ENCODE results near the gene EGLN1. TPM values are rescaled to one million over a fixed set of nuclear protein-coding genes. Genes with fewer than 3 reads are reported as not detected.

The EGLN1 gene
- total and polyA plus RNA-seq, 7 experiments from 2014 or later: 13.6 to 38.9 (median 21.9) TPM

DNA sequence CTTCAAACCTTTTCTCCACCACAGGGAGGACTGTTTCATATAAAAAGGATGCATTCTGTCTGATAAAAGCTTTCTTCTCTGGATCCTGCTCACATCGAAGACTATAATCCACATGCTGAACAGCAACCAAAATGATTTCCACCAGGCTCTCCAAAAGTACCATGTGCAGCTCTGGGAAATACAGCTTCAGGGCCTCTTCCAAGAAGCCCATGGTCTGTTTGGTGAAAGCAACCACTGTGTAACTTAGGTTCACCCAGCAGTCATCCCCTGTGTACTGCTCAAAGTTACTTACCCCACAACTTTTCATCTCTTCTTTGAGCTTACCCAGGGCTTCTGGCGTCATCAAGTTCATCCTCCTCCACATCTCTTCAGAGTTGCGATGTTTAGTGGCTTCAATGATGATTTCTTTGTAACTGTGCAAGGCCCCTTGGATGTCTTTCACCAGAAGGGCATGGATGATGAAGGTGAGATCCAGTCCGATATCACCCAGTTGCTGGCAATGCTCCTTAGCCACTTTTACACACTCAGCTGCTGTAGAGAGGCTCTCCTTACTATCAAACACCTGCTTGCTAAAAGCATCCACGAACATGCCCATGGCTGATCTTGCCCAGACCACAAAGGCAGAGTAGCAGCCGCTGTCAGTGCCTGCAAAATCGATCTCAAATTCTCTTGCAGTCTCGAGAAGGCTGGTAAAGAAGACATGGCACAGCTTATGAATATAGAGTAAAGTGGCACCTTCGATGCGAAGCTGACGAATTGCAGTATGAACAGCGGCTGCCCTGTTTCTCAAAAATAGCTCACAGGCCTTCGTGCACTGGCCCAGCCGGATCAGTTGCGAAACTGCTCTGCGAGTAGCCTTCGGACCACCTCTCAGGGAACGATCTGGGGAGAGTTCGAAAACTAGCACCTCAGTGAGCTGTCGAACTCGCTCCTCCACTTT lies 86.2 kb downstream of the EGLN1 start:
- ATAC-seq: no peak
- H3K9me3 Mint-ChIP-seq: peaks cover 0 to 61% (median 11%) of the 10 kb centered on the region in 11 donors
- peaks cover 4 to 53% (median 38%) of the 10 kb centered on the region in 5 donors for H3K36me3 Mint-ChIP-seq
- DNase-seq: no peak
- H3K27me3 Mint-ChIP-seq: peaks cover 0 to 6% (median 0%) of the 10 kb centered on the region in 5 donors
- peak overlapping the region; percentile 88 to 100 (median 99) for H3K4me3 Mint-ChIP-seq
- Histone ChIP-seq H3K36me3 (ENCODE audit: control insufficient read depth in 2 of 3, insufficient read depth in 3 of 3, low read length in 3 of 3) (peaks cover 0 to 6% (median 0%) of the 10 kb centered on the region in 3 experiments), H3K27ac (ENCODE audit: low read depth, low read length) (no peak overlapping the region), H3K9me3 (ENCODE audit: control insufficient read depth in 2 of 3, low read length in 3 of 3) (no peaks in the 10 kb centered on the region), H3K27me3 (ENCODE audit: control insufficient read depth in 2 of 2, insufficient read depth in 2 of 2, low read length in 2 of 2) (no peaks in the 10 kb centered on the region), H3K4me1 (ENCODE audit: control insufficient read depth in 2 of 2, insufficient read depth in 2 of 2, low read length in 2 of 2) (peaks cover 41 to 51% of the 10 kb centered on the region in 2 donors), H3K4me3 (ENCODE audit: low read length) (peak overlapping the region; percentile 99)
- ChIA-PET CTCF (interaction anchor here (0.7 kb wide), 1 partner anchor 64 kb away, joined by 3 read pairs; no protein-coding TSS in a partner anchor), POLR2A (interaction anchor here (0.6 to 1.5 kb wide), 4 partner anchors 95 to 465 kb away, joined by 3 to 6 read pairs (median 4); partner anchors contain the start of genes FAM89A and GNPAT)
- peak overlapping the region in 8 of 9 donors; percentile 38 to 100 (median 82) for H3K27ac Mint-ChIP-seq
- intact Hi-C loops (cut with micrococcal nuclease): loop anchor here (5.0 to 10.0 kb wide), 5 partner anchors 291 to 1616 kb away; partner anchors contain the start of genes C1orf198 (in 2 of the 2), FAM89A (in 2 of the 2) and NTPCR (in 1 of the 2)
- peaks cover 39 to 86% (median 70%) of the 10 kb centered on the region in 7 donors for H3K4me1 Mint-ChIP-seq

DNA sequence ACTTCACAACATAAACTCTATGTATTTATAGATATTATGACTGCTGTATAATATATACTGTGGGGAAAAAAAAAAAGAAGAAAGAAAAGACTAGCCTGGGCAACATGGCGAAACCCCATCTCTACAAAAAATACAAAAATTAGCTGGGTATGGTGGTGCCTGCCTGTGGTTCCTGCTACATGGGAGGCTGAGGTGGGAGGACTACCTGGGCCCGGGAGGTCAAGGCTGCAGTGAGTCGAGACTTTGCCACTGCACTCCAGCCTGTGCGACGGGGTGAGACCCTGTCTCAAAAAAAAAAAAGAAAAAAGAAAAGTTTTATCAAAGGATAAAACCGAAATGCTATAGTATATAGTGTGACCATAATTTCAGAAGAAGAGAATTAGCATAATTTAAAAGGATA lies 87.1 kb downstream of the EGLN1 start:
- intact Hi-C loops (cut with micrococcal nuclease): loop anchor here (5.0 to 10.0 kb wide), 5 partner anchors 290 to 1617 kb away; partner anchors contain the start of genes C1orf198 (in 2 of the 2), FAM89A (in 2 of the 2) and NTPCR (in 1 of the 2)
- no peaks in the 10 kb centered on the region for H3K9me3 ChIP-seq (ENCODE audit: control insufficient read depth in 2 of 3, low read length in 3 of 3)
- peaks cover 0 to 6% (median 0%) of the 10 kb centered on the region in 3 experiments for H3K36me3 ChIP-seq (ENCODE audit: control insufficient read depth in 2 of 3, insufficient read depth in 3 of 3, low read length in 3 of 3)
- ChIA-PET POLR2A (interaction anchor here (0.7 to 1.5 kb wide), 2 partner anchors 94 to 464 kb away, joined by 5 to 6 read pairs; partner anchors contain the start of gene GNPAT), CTCF (no interaction called here)
- H3K27ac ChIP-seq (ENCODE audit: low read depth, low read length): no peak overlapping the region
- H3K27ac Mint-ChIP-seq: peak overlapping the region in 1 of 9 donors; percentile 19
- peaks cover 0 to 6% (median 0%) of the 10 kb centered on the region in 5 donors for H3K27me3 Mint-ChIP-seq
- H3K4me3 ChIP-seq (ENCODE audit: low read length): peak overlapping the region; percentile 0
- no peak for DNase-seq
- peaks cover 31 to 81% (median 63%) of the 10 kb centered on the region in 7 donors for H3K4me1 Mint-ChIP-seq
- peaks cover 0 to 63% (median 11%) of the 10 kb centered on the region in 11 donors for H3K9me3 Mint-ChIP-seq
- H3K36me3 Mint-ChIP-seq: peaks cover 4 to 52% (median 34%) of the 10 kb centered on the region in 5 donors
- peaks cover 41 to 51% of the 10 kb centered on the region in 2 donors for H3K4me1 ChIP-seq (ENCODE audit: control insufficient read depth in 2 of 2, insufficient read depth in 2 of 2, low read length in 2 of 2)
- H3K27me3 ChIP-seq (ENCODE audit: control insufficient read depth in 2 of 2, insufficient read depth in 2 of 2, low read length in 2 of 2): no peaks in the 10 kb centered on the region
- no peak for ATAC-seq
- peak overlapping the region; percentile 51 to 100 (median 70) for H3K4me3 Mint-ChIP-seq

DNA sequence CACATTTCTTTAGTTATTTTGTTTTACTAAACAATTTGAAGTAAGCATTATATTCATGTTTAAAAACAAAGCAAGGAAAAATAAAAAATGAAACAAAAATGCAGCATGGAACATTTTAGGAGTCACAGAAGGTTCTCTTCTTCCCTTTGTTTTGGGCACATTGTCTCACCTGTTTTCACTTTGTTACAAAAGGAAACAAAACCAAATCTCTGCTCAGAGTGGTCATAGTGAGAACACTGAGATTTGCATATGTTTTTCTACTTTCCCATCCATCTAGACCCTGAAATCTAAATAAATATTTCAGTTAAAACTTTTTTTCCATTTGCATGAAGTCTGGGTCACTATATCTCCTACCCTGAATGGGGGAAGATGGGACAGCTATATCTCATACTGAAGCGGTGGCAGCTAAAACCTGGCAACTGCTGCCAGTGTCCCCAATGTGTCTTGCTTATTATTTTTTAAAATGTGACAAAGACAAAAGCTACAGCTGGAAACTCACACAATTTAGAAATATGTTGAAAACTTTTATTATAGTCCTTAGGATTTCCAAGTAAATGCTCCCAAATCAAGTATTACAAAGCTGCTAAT lies 87.9 kb downstream of the EGLN1 start:
- Mint-ChIP-seq H3K9me3 (peaks cover 0 to 67% (median 11%) of the 10 kb centered on the region in 11 donors), H3K4me1 (peaks cover 23 to 79% (median 57%) of the 10 kb centered on the region in 7 donors), H3K27ac (no peak overlapping the region), H3K4me3 (peak overlapping the region in 9 of 10 donors; percentile 51 to 100 (median 71)), H3K27me3 (peaks cover 0 to 6% (median 0%) of the 10 kb centered on the region in 5 donors), H3K36me3 (peaks cover 4 to 51% (median 34%) of the 10 kb centered on the region in 5 donors)
- Histone ChIP-seq H3K27ac (ENCODE audit: low read depth, low read length) (no peak overlapping the region), H3K4me3 (ENCODE audit: low read length) (peak overlapping the region; percentile 0), H3K36me3 (ENCODE audit: control insufficient read depth in 2 of 3, insufficient read depth in 3 of 3, low read length in 3 of 3) (peaks cover 0 to 6% (median 0%) of the 10 kb centered on the region in 3 experiments), H3K27me3 (ENCODE audit: control insufficient read depth in 2 of 2, insufficient read depth in 2 of 2, low read length in 2 of 2) (no peaks in the 10 kb centered on the region), H3K4me1 (ENCODE audit: control insufficient read depth in 2 of 2, insufficient read depth in 2 of 2, low read length in 2 of 2) (peaks cover 36 to 45% of the 10 kb centered on the region in 2 donors), H3K9me3 (ENCODE audit: control insufficient read depth in 2 of 3, low read length in 3 of 3) (no peaks in the 10 kb centered on the region)
- intact Hi-C loops (cut with micrococcal nuclease): loop anchor here (10.0 kb wide), 2 partner anchors 289 to 469 kb away; partner anchors contain the start of genes C1orf198 (in 1 of the 2) and FAM89A (in 1 of the 2)
- DNase-seq (no peak), ATAC-seq (no peak)
- ChIA-PET POLR2A (no interaction called here), CTCF (no interaction called here)

DNA sequence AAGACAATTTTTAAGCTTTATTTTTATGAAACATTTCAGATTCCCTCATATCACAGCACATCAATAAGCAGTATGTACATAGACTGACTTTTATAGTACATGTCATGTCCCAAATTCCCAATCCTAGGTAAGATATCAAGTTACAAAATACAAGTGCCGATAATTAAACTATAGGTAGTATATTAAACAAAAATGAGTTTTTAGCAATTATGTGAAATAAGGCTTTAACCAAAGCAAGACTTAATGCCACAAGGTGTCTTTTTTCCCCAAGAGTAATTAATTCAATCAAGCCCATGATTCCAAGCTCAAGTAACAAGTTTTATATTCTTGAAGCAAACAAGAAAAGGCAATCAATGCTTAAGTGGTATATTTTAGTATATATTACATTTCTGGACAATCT lies 89.3 kb downstream of the EGLN1 start:
- peaks cover 0 to 6% (median 0%) of the 10 kb centered on the region in 3 experiments for H3K36me3 ChIP-seq (ENCODE audit: control insufficient read depth in 2 of 3, insufficient read depth in 3 of 3, low read length in 3 of 3)
- no peak overlapping the region for H3K27ac ChIP-seq (ENCODE audit: low read depth, low read length)
- Mint-ChIP-seq H3K9me3 (peaks cover 0 to 64% (median 12%) of the 10 kb centered on the region in 11 donors), H3K27ac (peak overlapping the region in 1 of 9 donors; percentile 48), H3K4me3 (peak overlapping the region in 5 of 10 donors; percentile 26 to 100 (median 33)), H3K36me3 (peaks cover 4 to 46% (median 34%) of the 10 kb centered on the region in 5 donors), H3K4me1 (peaks cover 18 to 72% (median 49%) of the 10 kb centered on the region in 7 donors), H3K27me3 (peaks cover 0 to 3% (median 0%) of the 10 kb centered on the region in 5 donors)
- H3K4me1 ChIP-seq (ENCODE audit: control insufficient read depth in 2 of 2, insufficient read depth in 2 of 2, low read length in 2 of 2): peaks cover 29 to 38% of the 10 kb centered on the region in 2 donors
- DNase-seq (no peak), ATAC-seq (no peak)
- intact Hi-C loops (cut with micrococcal nuclease): loop anchor here (10.0 kb wide), 2 partner anchors 288 to 468 kb away; partner anchors contain the start of genes C1orf198 (in 1 of the 2) and FAM89A (in 1 of the 2)
- no peaks in the 10 kb centered on the region for H3K9me3 ChIP-seq (ENCODE audit: control insufficient read depth in 2 of 3, low read length in 3 of 3)
- no peaks in the 10 kb centered on the region for H3K27me3 ChIP-seq (ENCODE audit: control insufficient read depth in 2 of 2, insufficient read depth in 2 of 2, low read length in 2 of 2)
- POLR2A ChIA-PET: no interaction called here
- CTCF ChIA-PET: interaction anchor here (0.8 kb wide), 1 partner anchor 258 kb away, joined by 3 read pairs; no protein-coding TSS in a partner anchor
- H3K4me3 ChIP-seq (ENCODE audit: low read length): no peak overlapping the region

DNA sequence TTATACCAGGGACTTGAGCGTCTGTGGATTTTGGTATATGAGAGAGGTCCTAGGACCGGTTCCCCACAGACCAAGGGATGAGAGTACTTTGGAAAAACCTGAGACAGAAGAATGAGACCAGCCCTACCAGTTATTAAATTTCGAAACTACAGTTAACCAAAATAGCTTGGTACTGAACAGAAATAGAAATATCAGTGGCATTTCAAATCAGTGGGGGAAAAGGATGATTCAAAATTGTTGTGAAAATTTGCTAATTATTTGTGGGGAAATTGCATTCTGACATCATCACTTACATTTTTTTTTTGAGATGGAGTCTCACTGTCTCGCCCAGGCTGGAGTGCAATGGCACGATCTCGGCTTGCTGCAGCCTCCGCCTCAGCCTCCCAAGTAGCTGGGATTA lies 92.6 kb downstream of the EGLN1 start:
- Mint-ChIP-seq H3K9me3 (peaks cover 0 to 36% (median 4%) of the 10 kb centered on the region in 11 donors), H3K27me3 (peaks cover 0 to 4% (median 0%) of the 10 kb centered on the region in 5 donors), H3K4me1 (peaks cover 5 to 43% (median 23%) of the 10 kb centered on the region in 7 donors), H3K27ac (no peak overlapping the region), H3K36me3 (peaks cover 0 to 32% (median 22%) of the 10 kb centered on the region in 5 donors), H3K4me3 (no peak overlapping the region)
- Histone ChIP-seq H3K36me3 (ENCODE audit: control insufficient read depth in 2 of 3, insufficient read depth in 3 of 3, low read length in 3 of 3) (no peaks in the 10 kb centered on the region), H3K27me3 (ENCODE audit: control insufficient read depth in 2 of 2, insufficient read depth in 2 of 2, low read length in 2 of 2) (no peaks in the 10 kb centered on the region), H3K9me3 (ENCODE audit: control insufficient read depth in 2 of 3, low read length in 3 of 3) (no peaks in the 10 kb centered on the region), H3K4me3 (ENCODE audit: low read length) (no peak overlapping the region), H3K27ac (ENCODE audit: low read depth, low read length) (no peak overlapping the region), H3K4me1 (ENCODE audit: control insufficient read depth in 2 of 2, insufficient read depth in 2 of 2, low read length in 2 of 2) (peaks cover 4 to 14% of the 10 kb centered on the region in 2 donors)
- DNase-seq (no peak), ATAC-seq (no peak)
- CTCF ChIA-PET: no interaction called here
- POLR2A ChIA-PET: interaction anchor here (0.7 kb wide), 2 partner anchors 25 to 207 kb away, joined by 4 to 5 read pairs; no protein-coding TSS in a partner anchor
- intact Hi-C loops (cut with micrococcal nuclease): no loop called here

DNA sequence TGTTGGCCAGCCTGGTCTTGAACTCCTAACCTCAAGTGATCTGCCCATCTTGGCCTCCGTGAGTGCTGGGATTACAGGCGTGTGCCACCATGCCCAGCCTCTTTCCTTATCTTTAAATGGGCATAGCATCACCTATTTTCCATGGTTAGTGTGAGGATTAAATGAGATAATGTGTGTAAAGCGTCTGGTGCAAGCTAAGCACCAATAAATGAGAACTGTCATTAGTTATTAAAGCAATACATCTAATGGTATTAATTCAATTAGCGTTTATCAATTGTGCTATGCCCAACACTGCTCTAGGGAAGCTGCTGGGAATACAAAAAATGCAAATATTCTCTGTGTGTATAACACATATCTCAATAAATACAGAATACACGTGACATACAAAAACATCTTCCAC lies 94.5 kb downstream of the EGLN1 start:
- Mint-ChIP-seq H3K4me1 (peaks cover 5 to 27% (median 9%) of the 10 kb centered on the region in 7 donors), H3K36me3 (peaks cover 0 to 23% (median 9%) of the 10 kb centered on the region in 5 donors), H3K4me3 (no peak overlapping the region), H3K9me3 (peaks cover 0 to 23% (median 2%) of the 10 kb centered on the region in 11 donors), H3K27me3 (peaks cover 0 to 7% (median 0%) of the 10 kb centered on the region in 5 donors), H3K27ac (no peak overlapping the region)
- Histone ChIP-seq H3K4me3 (ENCODE audit: low read length) (no peak overlapping the region), H3K4me1 (ENCODE audit: control insufficient read depth in 2 of 2, insufficient read depth in 2 of 2, low read length in 2 of 2) (no peaks in the 10 kb centered on the region), H3K27me3 (ENCODE audit: control insufficient read depth in 2 of 2, insufficient read depth in 2 of 2, low read length in 2 of 2) (no peaks in the 10 kb centered on the region), H3K36me3 (ENCODE audit: control insufficient read depth in 2 of 3, insufficient read depth in 3 of 3, low read length in 3 of 3) (no peaks in the 10 kb centered on the region), H3K9me3 (ENCODE audit: control insufficient read depth in 2 of 3, low read length in 3 of 3) (no peaks in the 10 kb centered on the region), H3K27ac (ENCODE audit: low read depth, low read length) (no peak overlapping the region)
- ChIA-PET CTCF (no interaction called here), POLR2A (no interaction called here)
- DNase-seq (no peak), ATAC-seq (no peak)
- intact Hi-C loops (cut with micrococcal nuclease): no loop called here
